IMR-90 (cell line): ENCODE measurements around the gene HOXC13. TPM values are rescaled to one million over a fixed set of nuclear protein-coding genes. Genes with fewer than 3 reads are reported as not detected.

ENCODE experiments used
- ATAC-seq: fragments of 200-7000 bp; cut with Tn5 transposase; 2 replicates; pipeline ENCODE4 v1.9.1; 2020; ENCODE audit warnings: low read depth, mild to moderate bottlenecking, moderate library complexity
- BruUV-seq: library from RNA; stranded (reverse); fragments of 400-500 nt; replicated peaks from 2 replicates; lab custom pipeline; 2021; lab: Mats Ljungman, UMichigan
- CTCF ChIA-PET: fragments of 300-600 bp; formaldehyde crosslinking; extraction: SDS; loops from one replicate; lab custom pipeline; 2021; ENCODE audit warnings: antibody characterized with exemption; lab: Yijun Ruan, JAX
- POLR2A ChIA-PET: fragments of 300-600 bp; sonication (Branson Sonifier 250); formaldehyde crosslinking; loops from one replicate; lab custom pipeline; 2022; ENCODE audit warnings: antibody characterized with exemption; ENCODE audit not compliant: unreplicated experiment; lab: Charles Lee
- DNase-seq: peaks from one replicate; pipeline ENCODE4 v3.0.0; 2013
- H2AFZ ChIP-seq: replicated peaks from 2 replicates; pipeline ENCODE3; 2013; ENCODE audit warnings: low read length, mild to moderate bottlenecking; ENCODE audit not compliant: poor library complexity
- H2AK5ac ChIP-seq: 2 replicates; pipeline ENCODE4 v1.6.1; 2013; ENCODE audit warnings: low read depth, low read length, inconsistent platforms
- H2AK9ac ChIP-seq: replicated peaks from 2 replicates; pipeline ENCODE3; 2013; ENCODE audit warnings: mild to moderate bottlenecking, low read depth, low read length, moderate library complexity; ENCODE audit not compliant: poor library complexity
- H2BK120ac ChIP-seq: 2 replicates; pipeline ENCODE4 v1.6.1; 2013; ENCODE audit warnings: low read depth, low read length, inconsistent platforms
- H2BK15ac ChIP-seq: 3 replicates; pipeline ENCODE4 v1.6.1; 2013; ENCODE audit warnings: low read depth, low read length, inconsistent platforms
- H2BK20ac ChIP-seq: 2 replicates; pipeline ENCODE4 v1.6.1; 2013; ENCODE audit warnings: low read depth, mild to moderate bottlenecking, inconsistent platforms, low read length, moderate library complexity
- H2BK5ac ChIP-seq: 2 replicates; pipeline ENCODE4 v1.6.1; 2013; ENCODE audit warnings: mild to moderate bottlenecking, low read depth, low read length, inconsistent platforms; ENCODE audit not compliant: poor library complexity, severe bottlenecking
- H3K14ac ChIP-seq: replicated peaks from 2 replicates; pipeline ENCODE4 v1.6.1; 2013; ENCODE audit warnings: low read depth, low read length, inconsistent platforms
- H3K18ac ChIP-seq: 2 replicates; pipeline ENCODE4 v1.6.1; 2013; ENCODE audit warnings: low read depth, low read length, control low read depth
- H3K23ac ChIP-seq: 2 replicates; pipeline ENCODE4 v1.6.1; 2013; ENCODE audit warnings: low read depth, low read length, inconsistent platforms
- H3K27ac ChIP-seq: 2 replicates; pipeline ENCODE4 v1.5.1; 2013; ENCODE audit warnings: mild to moderate bottlenecking, control low read depth, low read length; ENCODE audit not compliant: insufficient read depth
- H3K27me3 ChIP-seq: 2 replicates; pipeline ENCODE4 v1.6.1; 2013; ENCODE audit warnings: low read length; ENCODE audit not compliant: control insufficient read depth, insufficient read depth
- H3K36me3 ChIP-seq: 2 replicates; pipeline ENCODE4 v1.6.1; 2013; ENCODE audit warnings: low read length, mixed read lengths; ENCODE audit not compliant: control insufficient read depth, insufficient read depth
- H3K4ac ChIP-seq: 2 replicates; pipeline ENCODE4 v1.6.1; 2013; ENCODE audit warnings: low read depth, low read length, inconsistent platforms
- H3K4me1 ChIP-seq: 2 replicates; pipeline ENCODE4 v1.6.1; 2013; ENCODE audit warnings: low read length, mixed read lengths; ENCODE audit not compliant: control insufficient read depth, insufficient read depth
- H3K4me2 ChIP-seq: 2 replicates; pipeline ENCODE4 v1.6.1; 2013; ENCODE audit warnings: low read depth, mild to moderate bottlenecking, control low read depth, low read length, moderate library complexity
- H3K4me3 ChIP-seq: 2 replicates; pipeline ENCODE4 v1.5.1; 2013; ENCODE audit warnings: low read depth, mild to moderate bottlenecking, control low read depth, low read length, moderate library complexity; ENCODE audit not compliant: insufficient read depth
- H3K56ac ChIP-seq: 2 replicates; pipeline ENCODE4 v1.6.1; 2013; ENCODE audit warnings: low read length, inconsistent platforms; ENCODE audit not compliant: insufficient read depth; ENCODE audit errors: extremely low read depth
- H3K79me1 ChIP-seq, 2 experiments: 2 replicates each; pipeline ENCODE4 v1.6.1; 2013; ENCODE audit warnings: low read length in 2 of 2, inconsistent platforms in 1 of 2, low read depth in 1 of 2
- H3K9ac ChIP-seq: 2 replicates; pipeline ENCODE4 v1.6.1; 2013; ENCODE audit warnings: low read depth, low read length, control low read depth
- H3K9me1 ChIP-seq: 2 replicates; pipeline ENCODE4 v1.6.1; 2013; ENCODE audit warnings: low read length, inconsistent platforms; ENCODE audit not compliant: insufficient read depth
- H3K9me3 ChIP-seq: 2 replicates; pipeline ENCODE4 v1.6.1; 2013; ENCODE audit warnings: low read length; ENCODE audit not compliant: control insufficient read depth, insufficient read depth
- H4K20me1 ChIP-seq: 2 replicates; pipeline ENCODE4 v1.6.1; 2013; ENCODE audit warnings: low read length, inconsistent platforms; ENCODE audit not compliant: insufficient read depth
- H4K5ac ChIP-seq: 2 replicates; pipeline ENCODE4 v1.6.1; 2013; ENCODE audit warnings: mild to moderate bottlenecking, low read depth, low read length, control low read depth
- H4K8ac ChIP-seq, 2 experiments: 2 replicates each; pipeline ENCODE4 v1.6.1; 2013; ENCODE audit warnings: low read depth in 2 of 2, low read length in 2 of 2, control low read depth in 1 of 2, inconsistent platforms in 1 of 2
- H4K91ac ChIP-seq: 2 replicates; pipeline ENCODE4 v1.6.1; 2013; ENCODE audit warnings: low read depth, low read length, inconsistent platforms; ENCODE audit not compliant: insufficient read depth
- BHLHE40 ChIP-seq: fragments of 150-350 bp; IDR thresholded peaks from 2 replicates; pipeline ENCODE4 v1.6.1; 2016; ENCODE audit warnings: mild to moderate bottlenecking, low read depth, low read length
- CEBPB ChIP-seq: IDR thresholded peaks from 2 replicates; pipeline ENCODE4 v1.6.1; 2012; ENCODE audit warnings: low read depth, low read length, improper control_type of control experiment
- CHD1 ChIP-seq: IDR thresholded peaks from 2 replicates; pipeline ENCODE4 v1.6.1; 2012; ENCODE audit warnings: low read depth, low read length, improper control_type of control experiment
- FOS ChIP-seq: fragments of 150-350 bp; IDR thresholded peaks from 2 replicates; pipeline ENCODE4 v1.6.1; 2016; ENCODE audit warnings: low read depth, low read length
- MAFK ChIP-seq: IDR thresholded peaks from 2 replicates; pipeline ENCODE4 v1.6.1; 2012; ENCODE audit warnings: low read depth, low read length, improper control_type of control experiment
- MXI1 ChIP-seq: IDR thresholded peaks from 2 replicates; pipeline ENCODE4 v1.6.1; 2012; ENCODE audit warnings: low read depth, mild to moderate bottlenecking, low read length, moderate library complexity, borderline replicate concordance
- NFE2L2 ChIP-seq: fragments of 150-350 bp; IDR thresholded peaks from 2 replicates; pipeline ENCODE4 v1.6.1; 2016; ENCODE audit warnings: low read depth, mild to moderate bottlenecking, low read length
- POLR2A ChIP-seq: IDR thresholded peaks from 2 replicates; pipeline ENCODE4 v1.6.1; 2012; ENCODE audit warnings: mild to moderate bottlenecking, low read depth, low read length
- RAD21 ChIP-seq: IDR thresholded peaks from 2 replicates; pipeline ENCODE4 v1.6.1; 2012; ENCODE audit warnings: low read length, improper control_type of control experiment
- RCOR1 ChIP-seq: IDR thresholded peaks from 2 replicates; pipeline ENCODE4 v1.6.1; 2012; ENCODE audit warnings: mild to moderate bottlenecking, low read length, improper control_type of control experiment; ENCODE audit not compliant: insufficient replicate concordance
- RFX5 ChIP-seq: IDR thresholded peaks from 2 replicates; pipeline ENCODE4 v1.8.0; 2012; ENCODE audit warnings: low read depth, mild to moderate bottlenecking, low read length, moderate library complexity
- SMC3 ChIP-seq: fragments of 150-350 bp; IDR thresholded peaks from 2 replicates; pipeline ENCODE4 v1.6.1; 2016; ENCODE audit warnings: low read depth, mild to moderate bottlenecking, antibody characterized with exemption, low read length, moderate library complexity
- WGBS, 2 experiments: methylation state at CpG; one replicate each; pipeline versions ENCODE4 v1.1.5 to v1.1.7; 2013; ENCODE audit warnings: missing lambda C conversion rate in 2 of 2; ENCODE audit not compliant: insufficient read length in 1 of 2; ENCODE audit errors: extremely low coverage in 2 of 2; 5-methylcytosine and 5-hydroxymethylcytosine counted together
- dilution Hi-C: fragments of 300-500 bp; cut with HindIII; formaldehyde crosslinking; loops from one replicate; pipeline ENCODE4 v1.14.3; 2018; ENCODE audit warnings: low sequenced_read_pairs; ENCODE audit not compliant: unreplicated experiment
- in situ Hi-C: fragments of 300-500 bp; cut with MboI; formaldehyde crosslinking; loops from 3 replicates; pipeline ENCODE4 v1.14.3; 2019; ENCODE audit warnings: low sequenced_read_pairs, inconsistent platforms, mixed read lengths
- intact Hi-C: fragments of 100-400 bp; cut with micrococcal nuclease; formaldehyde crosslinking; loops from 2 replicates; pipeline ENCODE4 v1.10.0; 2022
- polyA plus RNA-seq, 3 experiments: library from polyadenylated mRNA; depleted of rRNA; stranded (reverse); fragments of >200 nt; gene quantifications; 2 replicates each; pipeline ENCODE4 v1.2.3, GENCODE V29; 2012; ENCODE audit warnings: low replicate concordance in 1 of 3
- total RNA-seq: library from RNA; depleted of rRNA; stranded (reverse); fragments of >200 nt; gene quantifications from 2 replicates; pipeline ENCODE4 v1.2.3, GENCODE V29; 2012
- TF ChIP-seq, protein P1 (sequence below): fragments of 150-350 bp; IDR thresholded peaks from 2 replicates; pipeline ENCODE4 v1.6.1; 2017; ENCODE audit warnings: mild to moderate bottlenecking, antibody characterized with exemption, low read length, low read depth
- TF ChIP-seq, protein P2 (sequence below): fragments of 150-350 bp; IDR thresholded peaks from 2 replicates; pipeline ENCODE4 v1.6.1; 2016; ENCODE audit warnings: low read depth, mild to moderate bottlenecking, low read length, moderate library complexity, borderline replicate concordance
- TF ChIP-seq, protein P3 (sequence below): conservative IDR thresholded peaks from 2 replicates; pipeline ENCODE4 v1.5.1; 2012; ENCODE audit warnings: mild to moderate bottlenecking, low read depth, low read length, improper control_type of control experiment

The HOXC13 gene
- total and polyA plus RNA-seq, 2 of the 4 experiments (the other 2 are of a cell fraction) = not detected

DNA sequence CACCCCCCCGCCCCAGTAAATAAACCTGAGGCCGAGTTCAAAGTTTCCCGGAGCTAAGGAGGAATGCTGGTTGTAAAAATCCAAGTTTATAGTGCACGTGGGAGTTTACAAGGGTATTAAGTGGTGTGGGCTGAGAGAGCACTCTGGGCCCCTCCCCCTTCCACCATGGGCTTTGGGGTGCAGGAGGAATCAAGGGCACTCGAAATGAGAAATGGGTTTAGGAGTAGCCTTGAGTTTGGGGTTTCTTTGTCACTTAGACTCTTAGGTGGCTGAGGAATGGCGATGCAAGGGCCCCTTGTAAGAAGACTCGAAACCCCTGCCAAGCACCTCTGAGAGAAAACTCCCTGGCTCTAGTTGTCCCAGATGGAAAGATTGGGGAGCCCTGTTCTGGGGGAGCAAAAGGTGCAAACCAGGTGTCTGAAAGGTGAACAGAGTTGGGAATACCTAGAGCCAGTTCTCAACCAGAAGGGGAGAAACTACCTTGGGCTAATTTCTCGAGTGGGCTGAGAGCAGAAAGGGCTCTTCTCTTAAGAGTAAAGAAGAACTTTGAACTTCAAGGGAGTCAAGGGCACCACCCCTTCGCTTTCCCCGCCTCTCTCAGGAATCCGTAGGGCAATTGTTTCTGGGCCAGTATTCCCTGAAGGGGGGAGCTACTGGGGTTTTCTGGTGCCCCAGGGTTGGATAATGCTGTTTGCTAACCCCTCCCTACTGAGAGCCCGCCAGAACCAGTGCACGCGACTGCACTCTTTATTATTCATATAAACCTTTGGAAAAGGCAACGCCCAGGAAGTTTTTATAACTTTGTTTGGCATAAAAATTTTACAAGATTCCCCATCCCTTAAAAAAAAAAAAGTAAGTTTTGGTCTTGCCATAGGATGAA, 40.1 kb downstream of the HOXC13 start:
- BruUV-seq = no TSS peak
- no CpG with 5 or more reads among the region's 15 CpGs for WGBS, 2 experiments
- POLR2A ChIA-PET = interaction anchor here (0.5 kb wide), 1 partner anchor 325 kb away, joined by 4 read pairs; no protein-coding TSS in a partner anchor
- CTCF ChIA-PET = interaction anchor here (0.7 kb wide), 2 partner anchors 21 to 144 kb away, joined by 3 read pairs; no protein-coding TSS in a partner anchor
- Histone ChIP-seq H3K36me3 (no peaks in the 10 kb centered on the region), H4K8ac (no peak overlapping the region), H3K23ac (no peak overlapping the region), H3K14ac (no peak overlapping the region), H2AFZ (no peak overlapping the region), H3K27me3 (peaks cover 95% of the 10 kb centered on the region), H3K9me1 (no peaks in the 10 kb centered on the region), H3K9ac (no peak overlapping the region), H3K4ac (no peak overlapping the region), H2BK15ac (no peak overlapping the region), H3K79me1 (no peaks in the 10 kb centered on the region), H3K4me3 (no peak overlapping the region), H4K5ac (no peak overlapping the region), H3K27ac (no peak overlapping the region), H2AK9ac (no peak overlapping the region), H2AK5ac (no peak overlapping the region), H3K18ac (no peak overlapping the region), H3K4me2 (no peak overlapping the region), H4K91ac (no peak overlapping the region), H3K9me3 (peaks cover 7% of the 10 kb centered on the region), H3K56ac (no peak overlapping the region), H2BK120ac (no peak overlapping the region), H2BK20ac (no peak overlapping the region), H2BK5ac (no peak overlapping the region), H4K20me1 (peaks cover 2% of the 10 kb centered on the region; the same call in 1 of the 2 replicates), H3K4me1 (peaks cover 2% of the 10 kb centered on the region; the same call in 1 of the 2 replicates)
- intact Hi-C loops (no loop called here), dilution Hi-C loops (no loop called here), in situ Hi-C loops (no loop called here)
- DNase-seq (no peak), ATAC-seq (no peak)
- TF ChIP-seq MXI1 (no peak), FOS (no peak), POLR2A (no peak), MAFK (no peak), RAD21 (no peak), CHD1 (no peak), RFX5 (no peak), BHLHE40 (no peak), CEBPB (no peak), RCOR1 (no peak), SMC3 (no peak), NFE2L2 (no peak)
- TF ChIP-seq, protein P1, sequence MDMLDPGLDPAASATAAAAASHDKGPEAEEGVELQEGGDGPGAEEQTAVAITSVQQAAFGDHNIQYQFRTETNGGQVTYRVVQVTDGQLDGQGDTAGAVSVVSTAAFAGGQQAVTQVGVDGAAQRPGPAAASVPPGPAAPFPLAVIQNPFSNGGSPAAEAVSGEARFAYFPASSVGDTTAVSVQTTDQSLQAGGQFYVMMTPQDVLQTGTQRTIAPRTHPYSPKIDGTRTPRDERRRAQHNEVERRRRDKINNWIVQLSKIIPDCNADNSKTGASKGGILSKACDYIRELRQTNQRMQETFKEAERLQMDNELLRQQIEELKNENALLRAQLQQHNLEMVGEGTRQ = no peak
- TF ChIP-seq, protein P2, sequence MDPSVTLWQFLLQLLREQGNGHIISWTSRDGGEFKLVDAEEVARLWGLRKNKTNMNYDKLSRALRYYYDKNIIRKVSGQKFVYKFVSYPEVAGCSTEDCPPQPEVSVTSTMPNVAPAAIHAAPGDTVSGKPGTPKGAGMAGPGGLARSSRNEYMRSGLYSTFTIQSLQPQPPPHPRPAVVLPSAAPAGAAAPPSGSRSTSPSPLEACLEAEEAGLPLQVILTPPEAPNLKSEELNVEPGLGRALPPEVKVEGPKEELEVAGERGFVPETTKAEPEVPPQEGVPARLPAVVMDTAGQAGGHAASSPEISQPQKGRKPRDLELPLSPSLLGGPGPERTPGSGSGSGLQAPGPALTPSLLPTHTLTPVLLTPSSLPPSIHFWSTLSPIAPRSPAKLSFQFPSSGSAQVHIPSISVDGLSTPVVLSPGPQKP = no peak
- TF ChIP-seq, protein P3, sequence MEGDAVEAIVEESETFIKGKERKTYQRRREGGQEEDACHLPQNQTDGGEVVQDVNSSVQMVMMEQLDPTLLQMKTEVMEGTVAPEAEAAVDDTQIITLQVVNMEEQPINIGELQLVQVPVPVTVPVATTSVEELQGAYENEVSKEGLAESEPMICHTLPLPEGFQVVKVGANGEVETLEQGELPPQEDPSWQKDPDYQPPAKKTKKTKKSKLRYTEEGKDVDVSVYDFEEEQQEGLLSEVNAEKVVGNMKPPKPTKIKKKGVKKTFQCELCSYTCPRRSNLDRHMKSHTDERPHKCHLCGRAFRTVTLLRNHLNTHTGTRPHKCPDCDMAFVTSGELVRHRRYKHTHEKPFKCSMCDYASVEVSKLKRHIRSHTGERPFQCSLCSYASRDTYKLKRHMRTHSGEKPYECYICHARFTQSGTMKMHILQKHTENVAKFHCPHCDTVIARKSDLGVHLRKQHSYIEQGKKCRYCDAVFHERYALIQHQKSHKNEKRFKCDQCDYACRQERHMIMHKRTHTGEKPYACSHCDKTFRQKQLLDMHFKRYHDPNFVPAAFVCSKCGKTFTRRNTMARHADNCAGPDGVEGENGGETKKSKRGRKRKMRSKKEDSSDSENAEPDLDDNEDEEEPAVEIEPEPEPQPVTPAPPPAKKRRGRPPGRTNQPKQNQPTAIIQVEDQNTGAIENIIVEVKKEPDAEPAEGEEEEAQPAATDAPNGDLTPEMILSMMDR = no peak
